Measurements from ENCODE around the gene AREL1. TPM values are rescaled to one million over a fixed set of nuclear protein-coding genes. Genes with fewer than 3 reads are reported as not detected.

The AREL1 gene
- total and polyA plus RNA-seq, 9 donors = 8.2 to 38.1 (median 24.0) TPM

GRCh38 chr14:74647061-74647677, 65.7 kb downstream of the AREL1 start:
- Histone ChIP-seq H3K4me3 (no peak overlapping the region), H3K27ac (peak overlapping the region in 1 of 2 donors; percentile 41), H3K4me1 (ENCODE audit: insufficient read depth) (peaks cover 23% of the 10 kb centered on the region), H3K36me3 (no peaks in the 10 kb centered on the region), H3K27me3 (no peaks in the 10 kb centered on the region), H3K9me3 (no peaks in the 10 kb centered on the region)
- TF ChIP-seq CTCF (IDR thresholded peaks at IDR 0.05) (no peak), EP300 (IDR thresholded peaks at IDR 0.05) (no peak), POLR2A (IDR thresholded peaks at IDR 0.05) (no peak)
- DNase-seq = peak in 1 of 5 donors; percentile 33
- intact Hi-C loops (cut with DNase I) = no loop called here
- 77 to 78% (median 77%) methylated on average over 11 of the region's 11 CpGs for WGBS, 3 donors

- Histone ChIP-seq H3K4me1 (ENCODE audit: insufficient read depth) (peaks cover 25% of the 10 kb centered on the region), H3K27me3 (no peaks in the 10 kb centered on the region), H3K4me3 (no peak overlapping the region), H3K27ac (peak overlapping the region in 1 of 2 donors; percentile 20), H3K36me3 (no peaks in the 10 kb centered on the region), H3K9me3 (no peaks in the 10 kb centered on the region)
- peak in 1 of 5 donors; percentile 35 for DNase-seq
- intact Hi-C loops (cut with DNase I) = no loop called here
- TF ChIP-seq CTCF (IDR thresholded peaks at IDR 0.05) (no peak), POLR2A (IDR thresholded peaks at IDR 0.05) (no peak), EP300 (IDR thresholded peaks at IDR 0.05) (no peak)
- 42 to 63% (median 54%) methylated on average over 13 of the region's 13 CpGs for WGBS, 3 donors
Measured at GRCh38 chr14:74645756-74646470, 67.0 kb downstream of the AREL1 start.

- H3K27me3 ChIP-seq = no peaks in the 10 kb centered on the region
- H3K4me1 ChIP-seq (ENCODE audit: insufficient read depth) = peaks cover 25% of the 10 kb centered on the region
- no peak overlapping the region for H3K4me3 ChIP-seq
- H3K36me3 ChIP-seq = no peaks in the 10 kb centered on the region
- WGBS, 3 donors = 62 to 71% (median 69%) methylated on average over 5 of the region's 5 CpGs
- H3K9me3 ChIP-seq = no peaks in the 10 kb centered on the region
- H3K27ac ChIP-seq = peak overlapping the region in 1 of 2 donors; percentile 20
- TF ChIP-seq POLR2A (IDR thresholded peaks at IDR 0.05) (no peak), EP300 (IDR thresholded peaks at IDR 0.05) (no peak), CTCF (IDR thresholded peaks at IDR 0.05) (no peak)
- intact Hi-C loops (cut with DNase I) = no loop called here
- no peak for DNase-seq
Measured at GRCh38 chr14:74645244-74645643, 67.6 kb downstream of the AREL1 start.

- H3K27me3 ChIP-seq = no peaks in the 10 kb centered on the region
- no peaks in the 10 kb centered on the region for H3K9me3 ChIP-seq
- H3K4me1 ChIP-seq (ENCODE audit: insufficient read depth) = peaks cover 9% of the 10 kb centered on the region
- intact Hi-C loops (cut with DNase I) = no loop called here
- no peaks in the 10 kb centered on the region for H3K36me3 ChIP-seq
- TF ChIP-seq EP300 (IDR thresholded peaks at IDR 0.05) (no peak), POLR2A (IDR thresholded peaks at IDR 0.05) (no peak), CTCF (IDR thresholded peaks at IDR 0.05) (no peak)
- 56 to 72% (median 66%) methylated on average over 12 of the region's 12 CpGs for WGBS, 3 donors
- DNase-seq = no peak
- no peak overlapping the region for H3K4me3 ChIP-seq
- H3K27ac ChIP-seq = peak overlapping the region in 1 of 2 donors; percentile 34
Measured at GRCh38 chr14:74641601-74642391, 71.1 kb downstream of the AREL1 start.

Data from ovary (tissue), 9 donors.